Gastroesophageal sphincter (tissue), 4 donors: ENCODE data around the gene CDIPT. TPM values are rescaled to one million over a fixed set of nuclear protein-coding genes. Genes with fewer than 3 reads are reported as not detected.
"Not testable (repeated sequence)": the region's sequence is repeated elsewhere in the genome, so short reads cannot be mapped to it uniquely, and the experiment has no call there.

Experiments used
- ATAC-seq: fragments of 150-250 bp; one replicate; pipeline ENCODE4 v1.9.1; 2016; ENCODE audit warnings: mild to moderate bottlenecking, moderate library complexity
- H3K27ac ChIP-seq, 4 donors: fragments of 200-600 bp; sonication (generic) in 3 of 4; 1 replicate in 3 of 4; 2 replicates in 1 of 4; pipeline ENCODE4 v1.5.1; 2016 to 2019
- H3K27me3 ChIP-seq: fragments of 200-600 bp; sonication (generic); one replicate; pipeline ENCODE4 v1.5.1; 2019
- H3K36me3 ChIP-seq, 2 donors: fragments of 200-600 bp; sonication (generic); one replicate each; pipeline ENCODE4 v1.5.1; 2019; ENCODE audit warnings: control low read depth in 1 of 2
- H3K4me1 ChIP-seq, 3 donors: fragments of 200-600 bp; sonication (generic); 1 replicate in 2 of 3; 2 replicates in 1 of 3; pipeline ENCODE4 v1.5.1; 2016 to 2019; ENCODE audit warnings: control low read depth in 2 of 3
- H3K4me3 ChIP-seq, 2 donors: fragments of 200-600 bp; sonication (generic); one replicate each; pipeline ENCODE4 v1.5.1; 2019; ENCODE audit warnings: mild to moderate bottlenecking in 1 of 2, moderate library complexity in 1 of 2
- H3K9me3 ChIP-seq, 3 donors: fragments of 200-600 bp; sonication (generic); one replicate each; pipeline ENCODE4 v1.5.1; 2017 to 2019; ENCODE audit warnings: control low read depth in 2 of 3
- CTCF ChIP-seq, 4 experiments: fragments of 200-600 bp in 2 of 4; fragments of 450-650 bp in 2 of 4; sonication (generic) in 1 of 4; IDR thresholded peaks; one replicate each; pipeline ENCODE4 v1.5.1; 2017 to 2019; ENCODE audit warnings: antibody characterized with exemption in 4 of 4, mild to moderate bottlenecking in 2 of 4, moderate library complexity in 2 of 4
- EP300 ChIP-seq: sonication (generic); formaldehyde crosslinking; IDR thresholded peaks from one replicate; pipeline ENCODE4 v1.6.1; 2017; ENCODE audit warnings: antibody characterized with exemption, mild to moderate bottlenecking
- POLR2A ChIP-seq, 2 donors: fragments of 450-650 bp; IDR thresholded peaks; one replicate each; pipeline ENCODE4 v1.6.1; 2017; ENCODE audit warnings: antibody characterized with exemption in 2 of 2, mild to moderate bottlenecking in 2 of 2, moderate library complexity in 1 of 2
- POLR2AphosphoS5 ChIP-seq: sonication (generic); formaldehyde crosslinking; IDR thresholded peaks from one replicate; pipeline ENCODE4 v1.6.1; 2017; ENCODE audit warnings: antibody characterized with exemption
- WGBS, 2 donors: methylation state at CpG; one replicate each; pipeline ENCODE4 v1.1.5; 2018; ENCODE audit warnings: low coverage in 1 of 2; 5-methylcytosine and 5-hydroxymethylcytosine counted together
- total RNA-seq, 4 donors: library from RNA; depleted of rRNA; stranded (reverse); fragments of >200 nt; gene quantifications; one replicate each; pipeline ENCODE4 v1.1.0, GENCODE V29; 2016

The CDIPT gene
- total RNA-seq, 4 donors from 2014 or later, result 119 to 167 (median 130) TPM

DNA sequence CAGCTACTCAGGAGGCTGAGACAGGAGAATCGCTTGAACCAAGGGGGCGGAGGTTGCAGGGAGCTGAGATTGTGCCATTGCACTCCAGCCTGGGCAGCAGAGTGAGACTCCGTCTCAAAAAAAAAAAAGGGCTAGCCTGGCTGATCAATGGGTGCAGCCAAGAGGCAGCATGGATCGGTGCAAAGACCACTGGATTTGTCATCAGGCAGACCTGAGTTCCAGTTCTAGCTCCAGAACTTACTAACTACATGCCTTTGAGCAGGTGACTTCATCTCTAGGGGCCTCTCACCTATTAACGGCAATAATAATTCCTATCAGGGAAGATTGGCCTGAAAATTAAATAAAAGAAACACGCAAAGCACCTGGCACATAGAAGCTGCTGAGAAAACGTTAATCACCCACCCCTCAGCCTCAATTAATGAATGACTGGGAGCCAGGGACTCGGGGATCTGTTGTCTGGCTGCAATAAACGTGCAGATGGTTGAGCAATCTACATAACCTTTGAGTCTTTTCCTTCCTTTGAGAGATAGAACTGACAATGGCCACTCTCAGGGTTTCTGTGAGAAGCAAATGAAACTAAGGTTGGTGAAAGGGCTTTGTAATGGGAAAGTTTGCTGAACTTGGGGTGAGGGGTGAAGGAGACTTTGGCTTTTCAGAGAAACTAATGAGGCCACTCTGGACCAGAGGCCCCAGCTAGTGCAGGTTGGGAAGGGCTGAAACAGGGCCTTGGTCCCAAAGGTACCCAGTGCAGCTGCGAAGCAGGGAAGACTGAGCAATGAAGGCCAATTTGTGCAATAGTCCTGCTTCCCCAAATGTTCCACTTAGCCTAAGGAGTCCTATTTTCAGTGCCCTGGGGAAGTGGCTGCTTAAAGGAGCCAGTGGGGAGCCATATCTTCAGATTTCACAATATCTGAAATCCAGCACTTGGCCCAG lies 28.8 kb upstream of the CDIPT start:
- H3K4me1 ChIP-seq, result no peaks in the 10 kb centered on the region
- peaks cover 21% of the 10 kb centered on the region for H3K27me3 ChIP-seq
- TF ChIP-seq POLR2AphosphoS5, result no peak
- TF ChIP-seq POLR2A (IDR thresholded peaks at IDR 0.05), result no peak
- no peak for TF ChIP-seq EP300
- TF ChIP-seq CTCF (IDR thresholded peaks at IDR 0.05), result no peak
- no peak overlapping the region for H3K4me3 ChIP-seq
- ATAC-seq, result no peak
- WGBS, 2 donors, result 65 to 77% methylated on average over 7 to 8 of the region's 10 CpGs
- no peak overlapping the region for H3K27ac ChIP-seq
- no peaks in the 10 kb centered on the region for H3K36me3 ChIP-seq
- no peaks in the 10 kb centered on the region for H3K9me3 ChIP-seq

DNA sequence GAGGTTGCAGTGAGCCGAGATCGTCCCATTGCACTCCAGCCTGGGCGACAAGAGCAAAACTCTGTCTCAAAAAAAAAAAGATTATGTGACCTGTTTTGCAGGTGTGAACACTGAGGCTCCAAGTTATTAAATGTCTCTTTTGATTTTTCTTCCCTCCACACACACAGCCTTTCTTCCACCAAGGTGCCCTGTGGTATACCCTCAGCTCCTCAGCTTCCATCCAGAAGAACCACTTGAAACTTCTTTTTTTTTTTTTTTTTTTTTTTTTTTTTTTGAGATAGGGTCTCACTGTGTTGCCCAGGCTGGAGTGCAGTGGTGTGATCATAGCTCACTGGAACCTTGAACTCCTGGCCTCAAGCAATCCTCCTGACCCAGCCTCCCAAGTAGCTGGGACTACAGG lies 26.3 kb upstream of the CDIPT start:
- not testable (repeated sequence) for H3K36me3 ChIP-seq, H3K4me1 ChIP-seq, ATAC-seq, H3K4me3 ChIP-seq, H3K9me3 ChIP-seq, H3K27ac ChIP-seq
- H3K27me3 ChIP-seq, result peaks cover 10% of the 10 kb centered on the region
- 98% methylated on average over 3 of the region's 3 CpGs; no CpG with 5 or more reads in 1 of the 2 donors for WGBS, 2 donors

DNA sequence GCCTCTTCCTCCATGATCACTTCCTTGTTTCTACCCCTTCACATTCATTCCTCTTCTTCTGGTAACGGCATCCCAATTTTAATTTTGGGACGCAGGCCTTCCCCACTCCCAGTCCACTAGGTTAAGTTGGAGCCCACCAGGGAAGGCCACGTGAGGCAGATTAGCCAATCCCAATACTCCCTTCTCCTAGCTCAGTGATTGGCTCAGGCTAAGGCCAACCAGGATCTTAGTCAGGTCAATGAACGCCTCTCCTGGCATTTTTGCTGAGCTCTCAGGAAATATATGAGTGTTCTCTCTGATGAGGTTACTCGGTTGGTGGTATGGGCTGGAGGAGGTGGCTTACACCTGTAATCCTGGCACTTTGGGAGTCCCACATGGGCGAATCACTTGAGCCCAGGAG lies 21.0 kb upstream of the CDIPT start:
- 69 to 87% methylated on average over 3 to 4 of the region's 6 CpGs for WGBS, 2 donors
- Histone ChIP-seq H3K9me3 (no peaks in the 10 kb centered on the region), H3K4me3 (no peak overlapping the region), H3K4me1 (no peaks in the 10 kb centered on the region), H3K36me3 (no peaks in the 10 kb centered on the region), H3K27ac (no peak overlapping the region), H3K27me3 (peaks cover 28% of the 10 kb centered on the region)
- ATAC-seq, result no peak
- TF ChIP-seq CTCF (IDR thresholded peaks at IDR 0.05), result no peak
- no peak for TF ChIP-seq EP300
- TF ChIP-seq POLR2A (IDR thresholded peaks at IDR 0.05), result no peak
- no peak for TF ChIP-seq POLR2AphosphoS5

DNA sequence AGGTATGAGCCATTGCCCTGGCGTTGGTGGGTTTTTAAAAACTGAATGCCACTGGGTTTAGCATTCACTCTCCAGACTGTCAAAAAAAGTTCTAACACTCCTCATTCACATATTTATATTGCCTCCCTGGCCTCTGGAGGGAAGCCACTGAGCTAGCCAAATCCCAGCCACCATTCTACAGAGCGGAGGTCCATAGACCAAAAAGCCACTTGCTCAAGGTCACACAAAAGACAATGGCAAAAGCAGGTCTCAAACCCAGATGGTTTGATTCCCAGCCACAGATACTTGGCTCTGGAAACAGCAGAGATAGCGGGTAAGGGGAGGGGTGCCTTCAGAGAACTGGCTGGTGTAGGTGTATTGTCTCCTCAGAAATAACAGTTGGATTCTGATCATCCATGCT lies 18.0 kb upstream of the CDIPT start:
- ATAC-seq, result no peak
- TF ChIP-seq EP300, result no peak
- TF ChIP-seq POLR2AphosphoS5, result no peak
- TF ChIP-seq CTCF (IDR thresholded peaks at IDR 0.05), result no peak
- TF ChIP-seq POLR2A (IDR thresholded peaks at IDR 0.05), result no peak
- 56 to 78% methylated on average over 1 to 2 of the region's 3 CpGs for WGBS, 2 donors
- H3K4me1 ChIP-seq, result peaks cover 0 to 16% (median 0%) of the 10 kb centered on the region in 3 donors
- H3K36me3 ChIP-seq, result no peaks in the 10 kb centered on the region
- no peak overlapping the region for H3K27ac ChIP-seq
- no peaks in the 10 kb centered on the region for H3K9me3 ChIP-seq
- H3K27me3 ChIP-seq, result peaks cover 53% of the 10 kb centered on the region
- H3K4me3 ChIP-seq, result no peak overlapping the region

DNA sequence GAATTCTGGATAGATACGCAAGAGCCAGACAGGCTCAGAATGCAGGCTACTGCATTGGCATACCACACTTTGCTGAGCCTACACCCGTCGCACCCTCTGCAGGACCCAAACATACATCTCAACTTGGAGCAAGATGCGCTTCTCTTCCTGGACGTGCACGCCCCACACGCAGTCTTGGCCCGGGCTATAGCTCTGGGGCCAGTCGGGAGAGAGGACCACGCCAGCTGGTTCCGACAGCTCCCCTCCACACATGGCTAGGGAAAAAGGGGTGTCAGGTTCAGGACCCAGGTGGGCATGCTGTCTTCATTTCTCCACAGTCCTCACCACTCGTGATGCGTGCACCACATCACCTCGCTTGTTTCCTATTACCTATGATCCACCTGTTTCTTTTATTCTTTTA lies 15.1 kb upstream of the CDIPT start:
- no peaks in the 10 kb centered on the region for H3K9me3 ChIP-seq
- no peak for ATAC-seq
- 77 to 86% methylated on average over 3 to 10 of the region's 14 CpGs for WGBS, 2 donors
- no peak overlapping the region for H3K4me3 ChIP-seq
- H3K36me3 ChIP-seq, result no peaks in the 10 kb centered on the region
- TF ChIP-seq POLR2AphosphoS5 (no peak), CTCF (IDR thresholded peaks at IDR 0.05) (no peak), POLR2A (IDR thresholded peaks at IDR 0.05) (no peak), EP300 (no peak)
- peaks cover 0 to 16% (median 0%) of the 10 kb centered on the region in 3 donors for H3K4me1 ChIP-seq
- no peak overlapping the region for H3K27ac ChIP-seq
- peaks cover 60% of the 10 kb centered on the region for H3K27me3 ChIP-seq
